Smooth muscle cell (in vitro differentiated cells): Measurements from ENCODE around the gene CRNKL1. TPM values are rescaled to one million over a fixed set of nuclear protein-coding genes. Genes with fewer than 3 reads are reported as not detected.

Experiments
- DNase-seq: peaks from one replicate; lab custom pipeline; 2025; ENCODE audit not compliant: unreplicated experiment; lab: John Stamatoyannopoulos, UW
- H2AFZ ChIP-seq: fragments of 200-600 bp; sonication (generic); 2 replicates; pipeline ENCODE4 v1.6.0; 2016; ENCODE audit warnings: antibody characterized with exemption, low read depth, mild to moderate bottlenecking
- H3F3A ChIP-seq: fragments of 200-600 bp; sonication (generic); 2 replicates; pipeline ENCODE4 v1.6.0; 2017; ENCODE audit warnings: antibody characterized with exemption, low read depth
- H3K27ac ChIP-seq: fragments of 200-600 bp; sonication (generic); 2 replicates; pipeline ENCODE4 v1.5.1; 2016; ENCODE audit warnings: low read depth, mild to moderate bottlenecking
- H3K27me3 ChIP-seq: fragments of 200-600 bp; sonication (generic); 2 replicates; pipeline ENCODE4 v1.6.1; 2016; ENCODE audit warnings: low read depth, mild to moderate bottlenecking
- H3K36me3 ChIP-seq: fragments of 200-600 bp; sonication (generic); 2 replicates; pipeline ENCODE4 v1.5.1; 2016; ENCODE audit warnings: low read depth
- H3K4me1 ChIP-seq: fragments of 200-600 bp; sonication (generic); 2 replicates; pipeline ENCODE4 v1.5.1; 2016; ENCODE audit warnings: low read depth
- H3K4me2 ChIP-seq: fragments of 200-600 bp; sonication (generic); 2 replicates; pipeline ENCODE4 v1.6.0; 2016; ENCODE audit warnings: mild to moderate bottlenecking
- H3K4me3 ChIP-seq: fragments of 200-600 bp; sonication (generic); 2 replicates; pipeline ENCODE4 v1.5.1; 2016; ENCODE audit warnings: mild to moderate bottlenecking
- H3K79me2 ChIP-seq: fragments of 200-600 bp; sonication (generic); 2 replicates; pipeline ENCODE4 v1.6.0; 2016; ENCODE audit warnings: low read depth, mild to moderate bottlenecking
- H3K9ac ChIP-seq: fragments of 200-600 bp; sonication (generic); 2 replicates; pipeline ENCODE4 v1.6.0; 2016; ENCODE audit warnings: low read depth
- H3K9me3 ChIP-seq: fragments of 200-600 bp; sonication (generic); replicated peaks from 2 replicates; pipeline ENCODE4 v1.5.1; 2016; ENCODE audit warnings: low read depth
- H4K20me1 ChIP-seq: fragments of 200-600 bp; sonication (generic); 2 replicates; pipeline ENCODE4 v1.6.0; 2016; ENCODE audit warnings: low read depth
- CTCF ChIP-seq: fragments of 200-600 bp; sonication (generic); IDR thresholded peaks from 2 replicates; pipeline ENCODE4 v1.5.1; 2017; ENCODE audit warnings: borderline replicate concordance, mild to moderate bottlenecking, antibody characterized with exemption; ENCODE audit not compliant: insufficient read depth, poor library complexity, severe bottlenecking
- WGBS: methylation state at CpG from one replicate; pipeline ENCODE4 v1.1.7; 2016; ENCODE audit warnings: low lambda C conversion rate; 5-methylcytosine and 5-hydroxymethylcytosine counted together
- polyA plus RNA-seq: library from polyadenylated mRNA; unstranded; fragments of >200 nt; fragmentation: Nextera tagmentation; extraction: Ambion mirVana; gene quantifications from 2 replicates; pipeline ENCODE4 v1.2.1, GENCODE V29; 2016
- total RNA-seq: library from RNA; depleted of rRNA; stranded (reverse); fragments of >200 nt; gene quantifications from 2 replicates; pipeline ENCODE4 v1.2.3, GENCODE V29; 2014

CRNKL1 gene
- total RNA-seq (21.5 and 26.0 TPM in 2 replicates), polyA plus RNA-seq (12.0 and 12.3 TPM in 2 replicates)

- Histone ChIP-seq H4K20me1 (peaks cover 3% of the 10 kb centered on the region), H3K9me3 (no peaks in the 10 kb centered on the region), H3K36me3 (peaks cover 25% of the 10 kb centered on the region), H3K4me3 (peak within 1 kb of the TSS; percentile 92), H3K79me2 (peaks cover 20% of the 10 kb centered on the region), H3K4me2 (peak within 1 kb of the TSS; percentile 95), H3K27ac (peak within 1 kb of the TSS; percentile 82), H3K4me1 (peaks cover 14% of the 10 kb centered on the region), H3K9ac (peak within 1 kb of the TSS; percentile 92), H3K27me3 (peaks cover 5% of the 10 kb centered on the region), H2AFZ (peak within 1 kb of the TSS; percentile 95), H3F3A (no peaks in the 10 kb centered on the region)
- peak; percentile 83 for DNase-seq
- TF ChIP-seq CTCF, result no peak
- WGBS, result under 1% methylated on average over 67 of the region's 67 CpGs
Observed at GRCh38 chr20:20052074-20052970, at the start of gene CRNKL1, which contains the start of gene CFAP61. Gene CRNKL1, minus strand, starts transcription at chr20:20052466. Its CDS starts 124 bp downstream, at chr20:20052342. Gene CFAP61, plus strand, starts transcription at chr20:20052532. Its CDS starts 4,122 bp downstream, at chr20:20056654.

DNA sequence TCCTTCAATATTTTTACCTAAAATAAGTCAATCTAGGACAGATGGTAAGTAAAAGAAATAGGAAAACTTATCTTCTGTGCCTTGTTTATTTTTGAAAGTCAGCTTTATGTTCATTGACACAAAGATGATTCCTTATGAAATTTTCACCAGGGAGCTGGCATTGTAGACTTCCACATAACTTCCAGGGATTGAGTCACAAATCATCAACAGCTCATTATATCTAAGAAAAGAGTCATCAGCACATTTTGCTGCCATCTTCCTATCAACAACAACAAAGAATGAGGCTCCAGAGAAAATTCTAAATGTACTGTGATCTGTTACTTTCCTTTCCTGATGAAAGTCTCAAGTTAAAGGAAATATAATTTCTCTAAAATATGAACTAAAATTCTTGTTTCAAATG lies 48.6 kb upstream of the CRNKL1 start:
- Histone ChIP-seq H3K9me3 (no peaks in the 10 kb centered on the region), H3F3A (no peaks in the 10 kb centered on the region), H4K20me1 (no peaks in the 10 kb centered on the region), H3K27ac (no peak overlapping the region), H3K4me2 (no peak overlapping the region), H3K36me3 (no peaks in the 10 kb centered on the region), H3K9ac (no peak overlapping the region), H3K4me3 (no peak overlapping the region), H3K27me3 (no peaks in the 10 kb centered on the region), H3K79me2 (no peaks in the 10 kb centered on the region), H2AFZ (no peak overlapping the region), H3K4me1 (no peaks in the 10 kb centered on the region)
- DNase-seq, result no peak
- TF ChIP-seq CTCF, result no peak

DNA sequence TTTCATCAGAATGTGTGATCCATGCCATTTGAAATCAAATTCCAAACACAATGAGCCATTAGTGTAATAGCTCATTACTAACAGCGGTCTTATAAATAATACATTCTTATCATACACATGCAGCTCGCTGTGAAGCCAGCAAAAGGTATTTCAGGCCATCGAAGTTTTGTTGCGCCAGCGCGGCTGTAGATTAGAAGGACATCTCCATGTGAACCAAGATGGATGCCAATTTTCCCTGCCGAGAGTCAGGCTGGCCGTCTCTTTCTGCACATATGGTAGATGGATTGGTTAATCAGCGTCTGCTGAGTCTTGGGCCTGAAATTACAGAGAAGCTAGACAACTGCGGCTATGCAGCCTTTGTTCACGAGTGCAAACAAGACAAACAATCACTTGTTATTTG lies 44.2 kb upstream of the CRNKL1 start:
- 93% methylated on average over 11 of the region's 11 CpGs for WGBS
- no peak for DNase-seq
- Histone ChIP-seq H3K79me2 (no peaks in the 10 kb centered on the region), H4K20me1 (no peaks in the 10 kb centered on the region), H3K4me1 (no peaks in the 10 kb centered on the region), H2AFZ (no peak overlapping the region), H3F3A (no peaks in the 10 kb centered on the region), H3K9me3 (no peaks in the 10 kb centered on the region), H3K27ac (no peak overlapping the region), H3K36me3 (no peaks in the 10 kb centered on the region), H3K4me3 (no peak overlapping the region), H3K27me3 (no peaks in the 10 kb centered on the region), H3K9ac (no peak overlapping the region), H3K4me2 (no peak overlapping the region)
- no peak for TF ChIP-seq CTCF
